Endothelial cell of umbilical vein (primary cell): ENCODE results near the gene HGFAC.

Source experiments
- CTCF ChIP-seq, 2 donors: IDR thresholded peaks; 1 replicate in 1 of 2; 2 replicates in 1 of 2; pipeline ENCODE4 v1.5.1; 2011; ENCODE audit warnings: low read length in 2 of 2, mild to moderate bottlenecking in 2 of 2, moderate library complexity in 2 of 2, control low read depth in 1 of 2, inconsistent platforms in 1 of 2, low read depth in 1 of 2; ENCODE audit not compliant: insufficient read depth in 1 of 2; ENCODE audit errors: extremely low read depth in 1 of 2
- MAX ChIP-seq: IDR thresholded peaks from 2 replicates; pipeline ENCODE4 v1.6.1; 2011; ENCODE audit not compliant: insufficient read depth, insufficient read length

GRCh38 chr4:3478446-3479357 is 36.9 kb downstream of the HGFAC start:
- TF ChIP-seq CTCF (IDR thresholded peaks at IDR 0.05; ENCODE audit: extremely low read depth in 1 of 2, insufficient read depth in 1 of 2, low read depth in 1 of 2, low read length in 2 of 2) = no peak
- TF ChIP-seq MAX = no peak
